ENCODE data around the gene ZBTB7C.

ZBTB7C gene

DNA sequence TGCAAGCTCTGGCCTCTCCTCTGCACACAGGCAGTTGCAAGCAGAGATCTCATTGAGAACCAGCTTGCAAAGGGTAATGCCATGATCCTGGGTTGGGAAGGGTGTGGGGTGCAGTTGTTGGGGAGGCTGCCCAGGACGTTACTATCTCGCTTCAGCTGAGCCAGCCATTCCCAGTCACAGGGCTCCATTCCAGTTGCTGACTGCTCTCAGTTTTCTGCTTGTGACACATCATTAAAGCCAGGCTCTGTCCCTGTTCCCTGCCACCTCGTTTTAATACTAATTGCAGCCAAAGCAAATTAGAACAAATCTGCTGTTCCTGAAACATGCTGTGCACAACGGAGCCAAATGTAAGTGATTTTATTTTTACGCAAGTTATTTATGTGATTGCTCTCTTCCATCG, 416.2 kb downstream of the ZBTB7C start:
- ChIA-PET POLR2A (no interaction called here), CTCF (interaction anchor here (1.4 kb wide), 1 partner anchor 14 kb away, joined by 6 read pairs; no protein-coding TSS in a partner anchor)
- Histone ChIP-seq H3K9me3 (ENCODE audit: control insufficient read depth, insufficient read depth, low read depth, low read length) (no peaks in the 10 kb centered on the region), H3K36me3 (ENCODE audit: control insufficient read depth in 2 of 2, insufficient read depth in 1 of 2, low read length in 2 of 2) (no peaks in the 10 kb centered on the region), H3K4me3 (ENCODE audit: low read depth, low read length) (no peak overlapping the region), H3K4me1 (ENCODE audit: control insufficient read depth, insufficient read depth, low read length) (no peaks in the 10 kb centered on the region), H3K27ac (ENCODE audit: extremely low read depth, low read depth, low read length) (no peak overlapping the region)
- TF ChIP-seq WT1 (tag by site-specific recombination; IDR thresholded peaks at IDR 0.05): no peak
- no peak for TF ChIP-seq ZNF354C (tag by site-specific recombination; IDR thresholded peaks at IDR 0.05; ENCODE audit: borderline replicate concordance, low read depth)
- no peak for TF ChIP-seq ZNF610 (tag by site-specific recombination; IDR thresholded peaks at IDR 0.05; ENCODE audit: borderline replicate concordance)

DNA sequence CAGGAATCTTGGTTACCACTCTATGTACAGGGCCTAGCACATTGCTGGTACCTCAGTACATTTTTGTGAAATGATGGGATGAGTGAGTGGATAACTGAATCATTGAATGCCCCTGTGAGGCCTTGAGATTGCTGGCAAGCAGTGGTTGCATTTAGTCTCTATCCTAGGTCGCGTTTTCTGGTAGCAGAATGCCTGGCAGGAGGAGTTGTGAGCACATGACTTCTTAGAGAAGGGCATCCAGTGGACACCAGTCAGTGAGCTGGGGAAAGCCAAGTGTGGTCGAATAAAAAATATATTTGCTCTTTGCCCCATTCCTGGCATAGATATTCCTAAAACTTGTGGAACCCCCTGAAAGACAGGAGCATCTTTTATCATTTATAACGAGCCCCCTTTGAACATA, 416.9 kb downstream of the ZBTB7C start:
- Histone ChIP-seq H3K4me1 (ENCODE audit: control insufficient read depth, insufficient read depth, low read length) (no peaks in the 10 kb centered on the region), H3K9me3 (ENCODE audit: control insufficient read depth, insufficient read depth, low read depth, low read length) (no peaks in the 10 kb centered on the region), H3K36me3 (ENCODE audit: control insufficient read depth in 2 of 2, insufficient read depth in 1 of 2, low read length in 2 of 2) (no peaks in the 10 kb centered on the region), H3K4me3 (ENCODE audit: low read depth, low read length) (no peak overlapping the region), H3K27ac (ENCODE audit: extremely low read depth, low read depth, low read length) (no peak overlapping the region)
- TF ChIP-seq ZNF140 (tag by site-specific recombination; IDR thresholded peaks at IDR 0.05) (no peak), INSM2 (tag by site-specific recombination; IDR thresholded peaks at IDR 0.05) (no peak), ZNF138 (tag by site-specific recombination; IDR thresholded peaks at IDR 0.05; ENCODE audit: borderline replicate concordance) (no peak), ZNF768 (tag by site-specific recombination; IDR thresholded peaks at IDR 0.05) (no peak), ZBTB8A (tag by site-specific recombination; IDR thresholded peaks at IDR 0.05) (no peak)
- CTCF ChIA-PET: interaction anchor here (1.4 kb wide), 1 partner anchor 15 kb away, joined by 6 read pairs; no protein-coding TSS in a partner anchor
- POLR2A ChIA-PET: no interaction called here

- H3K4me1 ChIP-seq (ENCODE audit: control insufficient read depth, insufficient read depth, low read length): no peaks in the 10 kb centered on the region
- no peak overlapping the region for H3K27ac ChIP-seq (ENCODE audit: extremely low read depth, low read depth, low read length)
- H3K36me3 ChIP-seq (ENCODE audit: control insufficient read depth in 2 of 2, insufficient read depth in 1 of 2, low read length in 2 of 2): no peaks in the 10 kb centered on the region
- POLR2A ChIA-PET: no interaction called here
- H3K9me3 ChIP-seq (ENCODE audit: control insufficient read depth, insufficient read depth, low read depth, low read length): no peaks in the 10 kb centered on the region
- H3K4me3 ChIP-seq (ENCODE audit: low read depth, low read length): no peak overlapping the region
- CTCF ChIA-PET: interaction anchor here (1.2 kb wide), 1 partner anchor 12 kb away, joined by 5 read pairs; no protein-coding TSS in a partner anchor
- no peak for TF ChIP-seq SCRT2 (tag by site-specific recombination; IDR thresholded peaks at IDR 0.05)
- TF ChIP-seq ZNF416 (tag by site-specific recombination; IDR thresholded peaks at IDR 0.05): no peak
Measured at GRCh38 chr18:47990981-47991380, 418.2 kb downstream of the ZBTB7C start.

- ChIA-PET POLR2A (no interaction called here), CTCF (interaction anchor here (0.5 to 3.2 kb wide), 6 partner anchors 10 to 458 kb away, joined by 3 to 18 read pairs (median 4); no protein-coding TSS in a partner anchor)
- TF ChIP-seq ZBTB20 (tag by site-specific recombination; IDR thresholded peaks at IDR 0.05): no peak
- TF ChIP-seq ZNF596 (tag by site-specific recombination; IDR thresholded peaks at IDR 0.05): no peak
- no peak for TF ChIP-seq ZNF24 (tag by site-specific recombination; IDR thresholded peaks at IDR 0.05)
- no peak for TF ChIP-seq ZNF10 (tag by site-specific recombination; IDR thresholded peaks at IDR 0.05)
- TF ChIP-seq ZNF747 (tag by site-specific recombination; IDR thresholded peaks at IDR 0.05): no peak
- no peak for TF ChIP-seq ZNF23 (tag by site-specific recombination; IDR thresholded peaks at IDR 0.05; ENCODE audit: borderline replicate concordance)
- TF ChIP-seq ZNF248 (tag by site-specific recombination; IDR thresholded peaks at IDR 0.05): no peak
- no peak for TF ChIP-seq KLF16 (tag by site-specific recombination; IDR thresholded peaks at IDR 0.05)
- no peak for TF ChIP-seq ZNF37A (tag by site-specific recombination; IDR thresholded peaks at IDR 0.05)
- no peak for TF ChIP-seq ZNF654 (tag by site-specific recombination; IDR thresholded peaks at IDR 0.05; ENCODE audit: low read depth)
- Histone ChIP-seq H3K9me3 (ENCODE audit: control insufficient read depth, insufficient read depth, low read depth, low read length) (no peaks in the 10 kb centered on the region), H3K36me3 (ENCODE audit: control insufficient read depth in 2 of 2, insufficient read depth in 1 of 2, low read length in 2 of 2) (no peaks in the 10 kb centered on the region), H3K4me3 (ENCODE audit: low read depth, low read length) (no peak overlapping the region), H3K27ac (ENCODE audit: extremely low read depth, low read depth, low read length) (no peak overlapping the region), H3K4me1 (ENCODE audit: control insufficient read depth, insufficient read depth, low read length) (no peaks in the 10 kb centered on the region)
Measured at GRCh38 chr18:47987388-47987699, 421.8 kb downstream of the ZBTB7C start.
